ENCODE results near the gene ACCS.

GRCh38 chr11:44126304-44126703, 60.2 kb downstream of the ACCS start:
- TF ChIP-seq CTCF (IDR thresholded peaks at IDR 0.05) (no peak), POLR2A (IDR thresholded peaks at IDR 0.05) (no peak)
